AG08395 (cell line): Measurements from ENCODE around the gene GPC2.
A peak's percentile ranks its signal among the peaks of the same experiment; 100 is the strongest.
"Not testable (repeated sequence)": the region's sequence is repeated elsewhere in the genome, so short reads cannot be mapped to it uniquely, and the experiment has no call there.

ENCODE experiments used
- DNase-seq: peaks from one replicate; pipeline ENCODE4 v3.0.0; 2012; ENCODE audit warnings: mixed read lengths, low spot score

The GPC2 gene

GRCh38 chr7:100177045-100178001, at the start of gene GPC2, which contains the start of gene STAG3:
Gene GPC2, minus strand, starts transcription at chr7:100177381. Its CDS starts 182 bp downstream, at chr7:100177199.
Gene STAG3, plus strand, starts transcription at chr7:100177918. Its CDS starts 2,639 bp downstream, at chr7:100180557.
- DNase-seq: peak; percentile 98

GRCh38 chr7:100224891-100225290, 47.7 kb upstream of the GPC2 start:
- DNase-seq: not testable (repeated sequence)

- not testable (repeated sequence) for DNase-seq
These were observed 46.3 kb upstream of the GPC2 start for GRCh38 chr7:100223376-100223927.

- no peak for DNase-seq
These were observed 45.4 kb upstream of the GPC2 start for GRCh38 chr7:100222445-100223132.

GRCh38 chr7:100221767-100222444, 44.7 kb upstream of the GPC2 start:
- DNase-seq: no peak

GRCh38 chr7:100221231-100221718, 44.1 kb upstream of the GPC2 start:
- no peak for DNase-seq

- no peak for DNase-seq
These were observed 43.5 kb upstream of the GPC2 start for GRCh38 chr7:100220586-100221230.

- not testable (repeated sequence) for DNase-seq
These were observed 42.8 kb upstream of the GPC2 start, which contains the start of gene PVRIG for GRCh38 chr7:100219801-100220585. Gene PVRIG, plus strand, starts transcription at chr7:100219949. Its CDS starts 22 bp downstream, at chr7:100219971.

GRCh38 chr7:100219271-100219737, 42.1 kb upstream of the GPC2 start:
- no peak for DNase-seq

GRCh38 chr7:100217934-100218333, 40.8 kb upstream of the GPC2 start:
- not testable (repeated sequence) for DNase-seq

GRCh38 chr7:100215895-100216294, 38.7 kb upstream of the GPC2 start:
- DNase-seq: no peak

GRCh38 chr7:100214356-100214755, 37.2 kb upstream of the GPC2 start:
- DNase-seq: not testable (repeated sequence)

- DNase-seq: no peak
These were observed 36.5 kb upstream of the GPC2 start for GRCh38 chr7:100213672-100214071.

- no peak for DNase-seq
These were observed 35.6 kb upstream of the GPC2 start for GRCh38 chr7:100212631-100213286.

GRCh38 chr7:100211342-100211780, 34.2 kb upstream of the GPC2 start:
- DNase-seq: no peak

- DNase-seq: no peak
These were observed 33.6 kb upstream of the GPC2 start for GRCh38 chr7:100210805-100211204.

GRCh38 chr7:100209493-100209892, 32.3 kb upstream of the GPC2 start:
- no peak for DNase-seq

GRCh38 chr7:100208911-100209408, 31.8 kb upstream of the GPC2 start:
- DNase-seq: no peak

- DNase-seq: no peak
These were observed 27.3 kb upstream of the GPC2 start for GRCh38 chr7:100204454-100204853.
